Activated CD4-positive, alpha-beta T cell treated with anti-CD3 and anti-CD28 coated beads, Interleukin-2, amount 50 U/mL, for 1 hour (primary cell): ENCODE results near the gene NPTN.

Source experiments
- DNase-seq: peaks from one replicate; pipeline ENCODE4 v3.0.0-alpha.2; 2020

Gene NPTN

DNA sequence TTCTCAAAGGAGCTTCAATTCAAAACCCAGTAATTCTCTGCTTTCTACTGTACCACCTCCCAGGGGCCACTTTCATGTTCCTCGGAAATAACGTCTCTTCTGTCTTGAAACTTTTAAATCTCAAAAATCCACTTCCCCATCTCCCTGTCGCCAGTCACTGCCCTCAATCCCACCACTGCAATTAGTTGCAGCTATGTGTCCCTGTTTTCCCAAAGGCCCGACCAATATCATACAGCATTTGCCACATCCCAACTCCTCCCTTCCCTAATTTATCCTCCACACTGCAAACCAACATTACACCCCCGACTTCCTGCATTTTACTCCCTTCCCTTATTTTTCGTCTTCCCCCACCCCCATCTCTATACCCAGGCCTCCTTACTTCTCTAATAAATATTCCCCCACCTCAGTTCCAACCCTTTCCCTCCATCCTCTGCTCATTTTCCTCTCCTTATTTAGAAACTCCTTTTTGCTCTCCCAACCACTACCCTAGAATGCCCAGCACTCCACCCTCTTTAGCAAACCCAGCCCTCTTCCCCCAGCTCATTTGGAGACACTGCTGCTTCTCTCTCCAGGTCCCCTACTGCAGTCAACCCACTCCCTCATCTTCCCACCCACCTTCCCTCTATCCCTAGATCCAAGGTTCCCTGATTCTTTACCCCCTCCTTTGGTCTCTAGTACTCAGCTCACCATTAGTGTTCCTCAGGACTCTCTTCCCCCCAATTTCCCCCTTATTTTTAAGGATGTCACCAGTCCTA, 1.1 kb downstream of the NPTN start:
- no peak for DNase-seq

DNA sequence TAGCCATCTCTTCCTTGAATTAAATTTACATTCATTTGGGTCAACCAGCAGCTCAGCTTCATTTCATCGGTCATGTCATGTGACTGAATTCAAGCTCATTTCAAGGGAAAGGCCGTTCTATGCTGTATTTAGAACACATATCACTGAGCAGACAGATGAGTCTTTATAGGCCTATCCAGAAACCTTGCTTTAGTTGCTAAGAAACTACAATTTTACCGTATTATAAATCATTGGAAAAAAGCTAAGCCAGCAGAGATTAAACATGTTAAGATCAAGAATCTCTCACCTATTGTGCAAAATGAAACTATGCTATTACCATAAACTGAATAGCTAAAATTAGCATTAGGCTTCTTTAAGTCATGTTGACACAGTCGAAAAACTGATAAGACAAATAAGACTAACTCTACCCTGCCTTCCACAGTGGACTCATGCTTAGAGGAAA, 2.2 kb downstream of the NPTN start:
- no peak for DNase-seq

DNA sequence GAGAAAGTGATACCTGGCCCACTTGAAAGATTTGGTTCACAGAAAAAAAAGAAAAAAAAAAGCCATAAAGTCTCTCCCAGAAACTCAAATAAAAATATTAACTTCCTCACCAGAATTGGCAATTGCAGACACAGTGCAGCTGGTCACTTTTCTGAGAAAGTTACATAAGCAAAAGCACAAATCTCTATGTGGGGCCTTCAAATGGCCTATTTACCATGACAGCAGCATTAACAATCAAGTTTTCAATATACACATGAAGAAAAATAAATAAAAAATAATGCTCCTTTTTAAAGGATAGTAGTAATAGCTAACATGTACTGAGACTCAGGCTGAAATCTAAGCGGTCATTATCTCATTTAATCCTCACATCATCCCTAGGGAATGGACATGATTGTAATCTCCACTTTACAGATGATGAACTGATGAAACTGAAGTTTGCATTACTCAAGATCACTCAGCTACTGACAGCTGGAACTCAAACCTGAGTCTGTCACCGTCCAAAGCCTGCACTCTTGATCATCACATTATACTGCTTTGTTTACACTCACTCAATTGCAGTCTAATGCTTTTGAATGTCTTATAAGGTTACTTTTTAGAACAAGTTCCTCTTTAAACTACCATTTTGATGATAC, 3.3 kb downstream of the NPTN start:
- DNase-seq = no peak

DNA sequence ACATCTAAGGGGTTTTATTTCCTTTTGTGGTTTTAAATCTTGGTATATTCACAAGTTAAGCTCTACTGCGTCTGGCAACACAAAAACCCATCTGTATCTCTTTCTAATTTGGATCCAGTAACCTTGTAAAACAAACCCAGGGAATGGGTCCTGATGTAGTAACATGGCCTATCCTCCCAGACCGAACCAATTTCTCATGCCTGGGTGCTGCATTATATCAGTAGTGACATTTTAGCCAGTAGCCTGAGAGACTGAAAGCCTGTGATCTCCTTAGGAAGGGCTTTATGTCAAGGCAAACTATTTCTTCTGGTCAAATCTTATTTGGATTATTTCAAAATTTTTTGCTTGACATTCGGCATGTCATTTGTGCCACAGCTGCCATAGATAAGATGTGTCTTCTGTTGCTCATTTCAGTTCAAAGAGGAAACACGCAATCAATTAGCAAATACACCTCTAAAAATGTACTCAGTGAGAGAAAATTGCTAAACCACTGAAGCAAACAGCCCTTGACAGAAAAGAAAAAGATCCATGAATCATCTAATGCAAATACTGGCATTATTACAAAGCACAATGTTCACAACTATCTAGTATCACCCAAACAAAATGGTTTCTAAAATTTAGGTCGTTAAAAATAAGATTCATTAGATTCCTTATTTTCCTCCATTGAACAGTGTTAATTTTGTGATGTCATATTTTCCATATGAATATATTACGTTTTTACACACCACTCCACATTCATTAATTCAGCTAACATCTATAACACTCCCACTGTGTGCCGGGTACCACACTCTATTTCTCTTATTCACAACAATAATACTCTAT, 4.0 kb downstream of the NPTN start:
- no peak for DNase-seq

DNA sequence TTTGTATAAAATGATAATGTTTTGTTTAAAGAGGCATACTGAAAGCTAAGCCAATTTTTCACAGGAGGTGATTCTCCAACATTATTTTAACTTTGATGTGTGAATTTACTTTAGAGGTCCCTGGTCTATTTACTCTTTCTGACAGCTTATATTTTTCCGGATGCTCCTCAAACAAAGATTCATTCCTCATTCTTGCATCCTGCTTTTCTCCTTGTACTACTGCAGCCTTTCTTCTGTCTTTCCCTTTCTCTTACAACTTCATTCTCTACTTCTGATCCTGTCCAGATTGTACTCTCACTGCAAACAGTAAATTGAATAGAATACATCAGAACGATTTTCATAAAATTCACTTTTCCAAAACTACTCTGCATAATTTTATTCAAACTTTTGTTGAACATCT, 5.1 kb downstream of the NPTN start:
- DNase-seq = no peak

DNA sequence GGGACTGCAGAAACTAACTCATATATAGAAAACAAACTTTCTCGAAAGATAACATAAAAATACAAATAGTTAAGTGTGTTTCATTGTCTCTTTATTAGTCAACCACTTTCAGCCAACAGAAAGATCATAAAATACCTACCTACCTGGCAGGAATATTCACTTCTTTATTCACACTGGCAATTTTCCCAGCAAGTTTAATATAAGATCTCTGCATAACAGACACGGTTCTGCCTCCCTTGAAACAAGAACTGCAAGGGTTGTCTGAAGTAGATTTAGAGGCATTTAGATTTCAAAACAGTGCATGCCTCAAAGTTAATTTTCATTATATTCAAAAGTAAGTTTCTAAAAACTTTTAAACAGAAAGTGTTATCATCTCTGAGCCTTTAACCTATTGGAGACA, 7.1 kb downstream of the NPTN start:
- no peak for DNase-seq

DNA sequence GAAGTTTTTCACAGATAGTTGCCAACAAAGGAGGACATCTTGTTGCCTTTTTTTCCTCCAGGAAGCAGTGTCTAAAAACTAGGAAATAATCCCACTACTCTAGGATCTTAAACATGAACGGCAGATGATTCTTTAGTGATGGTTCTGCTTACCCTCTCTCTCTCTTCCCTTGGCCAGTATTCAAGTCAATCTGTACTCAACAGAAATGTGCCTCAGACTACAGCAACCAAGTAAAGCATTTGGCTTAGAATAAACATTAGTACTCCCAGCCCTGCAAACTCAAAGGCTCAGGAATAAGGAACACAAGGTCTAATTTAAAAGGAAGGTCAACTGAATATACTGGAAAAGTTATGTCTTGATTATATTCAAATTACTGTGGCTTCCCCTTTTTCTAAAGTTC, 8.7 kb downstream of the NPTN start:
- no peak for DNase-seq

DNA sequence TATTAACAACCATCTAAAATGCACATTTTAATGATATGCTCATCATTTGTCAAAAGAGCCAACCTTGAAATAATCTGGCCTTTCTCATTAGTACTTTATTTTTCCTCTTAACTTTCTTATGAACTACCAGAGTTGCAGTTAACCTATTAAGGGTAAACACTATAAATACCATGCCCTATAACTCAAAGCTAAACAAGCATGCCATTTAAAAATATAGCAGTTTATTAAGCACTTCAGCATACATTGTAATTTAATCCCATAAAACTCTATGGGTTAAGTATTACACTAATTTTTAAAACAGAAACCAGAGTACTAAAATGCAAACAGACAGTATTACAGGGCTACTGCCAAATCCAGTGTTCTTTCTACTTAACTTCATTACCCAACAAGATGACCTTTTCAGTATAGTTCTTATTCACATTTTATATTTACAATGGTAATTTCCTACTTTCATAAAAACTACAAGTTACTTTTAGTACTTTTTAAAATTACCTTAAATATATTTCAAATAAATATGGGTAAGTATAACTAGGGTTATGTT, 11.8 kb downstream of the NPTN start:
- no peak for DNase-seq

DNA sequence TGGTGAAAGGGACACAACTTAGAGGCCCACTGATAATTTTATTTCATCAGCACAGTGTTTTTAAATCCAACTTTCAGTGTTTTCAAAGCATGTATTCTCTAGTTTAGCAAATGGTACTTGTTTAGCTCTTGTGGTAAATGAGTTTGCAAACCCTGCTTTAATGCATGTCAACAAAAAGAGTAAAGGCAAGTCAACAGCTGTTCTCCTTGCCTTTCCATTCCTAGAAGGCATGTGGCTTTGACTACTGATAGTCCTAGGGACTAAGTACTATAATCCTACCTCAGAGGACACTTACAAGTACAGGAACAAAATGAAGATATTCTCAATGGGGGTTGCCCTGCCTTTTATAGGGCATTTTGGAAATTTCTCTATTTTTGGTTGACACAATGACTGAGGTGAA, 13.1 kb downstream of the NPTN start:
- DNase-seq = no peak

DNA sequence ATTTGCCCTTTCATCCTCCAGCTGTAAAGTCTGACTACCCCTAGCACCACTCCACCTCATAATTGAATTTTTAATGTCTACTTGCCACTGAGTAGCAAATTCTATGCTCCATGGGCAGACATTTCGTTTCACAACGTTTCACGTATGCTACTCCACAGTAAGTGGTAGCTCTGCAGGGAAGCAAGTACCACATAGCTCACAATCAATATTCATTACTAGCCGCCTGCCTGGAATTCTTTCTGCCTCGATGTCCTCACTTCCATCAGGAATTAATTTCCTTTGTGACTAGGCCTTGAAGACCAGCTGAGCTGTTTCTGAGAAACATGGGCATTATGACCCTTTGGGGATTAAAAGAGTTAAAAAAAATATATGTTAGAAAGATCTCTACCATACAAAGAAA, 15.3 kb downstream of the NPTN start:
- DNase-seq = no peak

DNA sequence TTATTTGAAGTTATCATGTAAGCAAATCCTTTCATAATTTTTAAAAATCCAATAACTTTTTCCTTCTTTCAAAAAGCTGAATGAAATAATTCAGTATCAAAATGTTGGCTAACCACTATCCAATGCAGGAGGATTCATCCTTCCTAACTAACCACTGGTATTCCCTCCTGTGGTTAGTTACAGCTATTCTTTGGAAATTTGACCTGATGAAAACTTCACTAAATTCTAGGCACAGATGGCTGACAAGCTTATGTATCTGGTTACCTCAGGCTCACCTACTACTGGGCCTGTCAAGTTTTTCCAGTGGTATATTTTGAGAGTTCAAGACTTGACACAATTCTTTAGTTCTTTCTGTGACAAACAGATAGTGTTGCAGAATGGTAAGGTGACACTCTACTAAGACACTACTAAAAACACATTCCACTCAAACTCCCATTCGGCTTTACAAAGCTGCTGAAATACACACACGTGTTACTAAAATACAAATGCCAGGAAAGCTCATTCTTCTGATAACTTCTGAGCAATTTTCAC, 15.8 kb downstream of the NPTN start:
- DNase-seq = no peak

DNA sequence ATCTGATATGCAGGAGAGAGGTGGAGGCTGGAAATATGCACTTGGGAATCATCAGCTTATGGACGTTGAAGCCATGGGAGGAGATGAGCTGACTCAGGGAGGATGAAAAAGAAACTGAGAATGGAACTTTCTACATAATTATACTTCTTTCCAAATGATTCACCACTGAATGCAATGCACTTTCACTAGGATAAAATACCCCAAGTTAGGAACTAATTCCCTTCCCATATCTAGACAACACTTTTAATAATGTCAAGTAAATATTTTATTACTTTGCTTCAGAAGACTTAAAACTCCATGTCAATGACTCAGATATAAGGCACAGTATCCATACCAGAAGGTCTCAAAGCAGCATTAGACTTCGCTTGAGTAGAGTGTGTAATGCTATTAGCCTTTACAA, 24.2 kb downstream of the NPTN start:
- DNase-seq = no peak

DNA sequence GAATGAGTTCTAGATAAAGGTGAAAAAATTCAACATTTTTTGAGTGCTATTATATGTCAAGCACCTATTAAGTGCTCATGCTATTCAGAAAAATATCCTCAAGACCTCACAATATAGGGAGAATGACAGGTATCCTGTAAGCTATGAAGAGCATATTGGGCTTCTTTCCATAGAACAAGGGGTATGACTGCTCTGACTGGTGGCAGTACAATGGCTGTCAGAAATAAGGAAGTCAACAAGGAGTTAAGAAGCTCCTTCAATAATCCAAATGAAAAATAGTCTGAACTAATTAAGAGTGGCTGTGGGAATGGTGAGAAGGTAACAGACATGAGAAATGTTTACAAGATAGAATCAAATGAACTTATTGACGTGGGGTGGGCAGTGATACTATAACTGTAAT, 24.7 kb downstream of the NPTN start:
- no peak for DNase-seq

DNA sequence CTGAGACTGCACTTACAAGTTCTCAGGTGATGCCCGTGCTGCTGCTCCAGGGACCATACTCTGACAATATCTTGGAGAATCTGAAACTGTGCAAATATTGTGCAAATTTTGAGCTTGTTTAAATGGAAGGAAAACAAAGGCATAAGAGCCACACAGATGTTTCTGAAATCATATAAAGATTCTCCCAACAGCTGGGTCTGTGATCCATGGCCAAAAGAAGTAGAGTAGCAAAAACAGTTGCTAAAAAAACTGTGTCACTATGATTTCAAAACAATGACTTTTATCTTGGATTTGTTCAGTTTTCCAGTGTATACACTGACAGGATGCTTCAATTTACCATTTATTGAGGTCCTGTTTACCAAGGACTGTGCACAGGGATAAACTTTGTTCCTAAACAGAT, 25.3 kb downstream of the NPTN start:
- no peak for DNase-seq

DNA sequence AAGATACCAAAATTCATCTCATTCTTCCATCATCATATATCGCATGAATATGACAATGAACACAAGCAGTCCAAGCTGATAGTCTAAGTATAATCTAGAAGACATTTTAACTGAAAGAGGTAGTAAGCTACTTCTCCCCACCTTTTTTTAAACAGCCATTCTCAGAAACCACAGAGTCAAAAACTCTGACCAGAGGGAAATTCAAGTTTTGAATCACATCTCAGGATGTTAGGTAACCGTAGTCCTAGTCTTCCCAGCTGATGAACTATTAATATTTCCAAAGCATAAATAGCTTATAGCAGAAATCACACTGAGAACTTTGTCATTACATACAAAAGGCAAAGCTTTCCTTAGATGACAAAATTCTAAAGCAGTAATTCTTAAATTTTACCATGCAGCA, 25.8 kb downstream of the NPTN start:
- no peak for DNase-seq

DNA sequence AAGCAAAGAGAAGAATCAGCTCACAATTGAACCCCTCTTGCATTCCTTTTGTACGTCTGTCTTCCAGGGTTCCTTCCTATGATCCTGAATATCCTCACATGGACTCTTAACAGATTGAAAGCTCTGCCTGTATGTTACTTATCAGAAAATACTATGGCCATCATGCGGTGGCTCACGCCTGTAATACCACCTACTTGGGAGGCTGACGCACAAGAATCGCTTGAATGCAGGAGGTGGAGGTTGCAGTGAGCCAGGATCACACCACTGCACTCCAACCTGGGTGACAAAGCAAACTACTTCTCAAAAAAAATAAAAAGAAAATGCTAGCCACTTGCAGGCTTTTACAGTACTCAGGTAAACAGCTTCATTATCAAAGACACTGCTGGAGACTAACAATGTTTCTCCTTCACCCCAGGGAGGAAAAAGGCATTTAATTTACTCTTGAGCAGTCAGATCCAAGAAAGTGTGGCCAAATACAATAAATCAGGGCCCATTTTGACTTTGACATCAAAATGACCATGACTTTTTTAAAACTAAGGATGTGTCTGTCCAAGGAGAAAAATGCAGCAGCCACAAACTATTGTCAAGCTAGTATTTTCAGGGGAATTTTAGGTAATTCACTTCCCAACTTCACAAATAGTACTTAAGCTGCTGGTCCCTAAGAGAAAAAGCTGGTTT, 27.3 kb downstream of the NPTN start:
- no peak for DNase-seq

DNA sequence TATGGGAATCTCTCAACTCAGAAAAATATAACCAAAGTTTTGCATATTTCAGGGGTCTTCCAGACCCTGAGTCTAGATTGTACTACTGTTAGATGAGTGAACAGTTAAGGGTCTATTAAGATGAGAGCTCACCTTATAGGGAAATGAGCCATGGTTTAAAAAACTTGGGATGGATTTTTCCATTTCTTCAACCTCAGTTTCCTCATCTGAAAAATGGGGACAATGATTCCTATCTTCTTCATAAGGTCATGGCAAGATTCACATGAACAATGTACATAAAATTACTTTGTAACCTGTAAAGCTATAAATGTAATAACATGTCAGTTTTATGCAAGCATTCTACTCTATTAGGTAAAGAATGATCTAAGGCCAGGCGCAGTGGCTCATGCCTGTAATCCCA, 28.7 kb downstream of the NPTN start:
- DNase-seq = no peak

DNA sequence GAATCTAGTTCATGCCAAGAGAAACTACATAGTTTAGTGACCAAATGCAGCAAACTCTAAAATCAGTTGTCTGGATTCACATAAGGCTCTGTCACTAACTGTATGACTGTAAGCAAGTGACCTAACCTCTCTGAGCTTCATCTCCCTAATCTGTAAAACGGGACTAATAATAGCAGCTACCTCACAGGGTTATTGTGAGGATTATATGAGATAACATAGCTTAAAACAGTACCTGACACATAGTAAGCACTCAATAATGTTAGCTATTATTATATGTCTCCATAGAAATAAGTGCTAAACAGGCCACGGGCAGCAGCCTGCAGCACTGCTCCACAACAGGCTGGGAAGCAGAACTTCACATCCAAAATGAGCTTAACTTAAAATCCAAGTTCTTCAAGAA, 30.2 kb downstream of the NPTN start:
- no peak for DNase-seq

DNA sequence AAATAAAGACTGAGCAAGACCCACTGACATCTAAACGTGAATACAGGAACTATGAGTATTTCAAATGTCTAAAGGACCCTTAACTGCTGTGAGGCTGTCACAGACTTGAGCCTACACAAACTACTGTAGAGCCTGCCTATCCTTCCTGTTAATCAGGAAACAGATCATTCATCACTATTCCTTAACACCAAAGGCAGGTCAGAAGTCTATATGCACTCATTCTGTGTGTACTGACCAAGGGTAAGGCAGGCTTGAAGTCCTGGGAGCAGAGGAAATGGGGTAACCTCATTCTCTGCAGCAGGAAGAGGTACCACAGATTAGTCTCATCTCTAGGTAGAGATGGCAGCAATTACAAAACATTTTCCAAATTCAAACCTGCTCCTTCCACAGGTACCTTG, 30.7 kb downstream of the NPTN start:
- DNase-seq = no peak

DNA sequence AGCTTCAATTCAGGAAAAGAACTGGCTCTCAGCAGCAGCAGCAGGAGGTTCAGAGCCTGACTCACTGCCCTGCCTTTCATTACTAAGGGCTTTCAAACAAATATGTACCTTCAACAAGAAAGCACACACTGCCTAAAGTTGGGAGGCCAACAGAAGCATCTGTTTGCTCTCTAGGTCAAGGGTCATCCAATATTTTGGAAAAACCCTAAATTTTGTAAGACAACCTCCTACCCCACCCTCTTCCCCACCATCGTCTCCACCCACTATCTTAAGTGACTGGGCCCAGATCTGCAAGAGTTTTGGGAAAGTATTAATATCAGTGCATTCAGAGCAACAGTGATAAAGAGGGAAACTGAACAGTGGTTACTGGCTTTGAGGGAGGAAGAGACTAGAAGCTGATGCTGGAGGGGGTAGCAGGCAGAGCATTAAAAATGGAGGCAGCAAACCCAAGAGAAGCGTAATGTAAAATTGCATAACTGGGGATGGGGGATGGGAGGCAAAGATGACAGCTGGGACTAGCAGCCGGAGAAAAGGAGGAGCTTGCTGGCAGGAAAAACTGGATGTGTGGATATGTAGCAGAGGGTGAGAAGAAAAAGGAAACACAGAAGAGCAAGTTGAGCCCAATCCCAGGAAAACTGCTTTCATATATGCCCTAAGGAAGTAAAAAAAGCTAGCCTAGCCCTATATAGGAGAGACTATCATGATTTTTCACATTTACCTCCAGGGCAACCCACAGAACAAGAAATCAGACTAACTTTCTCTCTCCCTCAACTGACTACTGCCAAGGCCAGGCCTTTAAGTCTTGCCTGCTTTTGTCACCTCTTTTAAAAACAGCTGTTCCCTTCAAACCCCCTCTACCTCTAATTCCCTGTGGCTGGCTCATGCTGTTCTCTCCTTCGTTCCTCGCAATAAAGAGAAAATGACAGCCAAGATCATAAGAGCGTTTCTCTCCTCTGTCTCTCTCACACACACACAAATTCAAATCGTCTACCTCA, 31.4 kb downstream of the NPTN start:
- no peak for DNase-seq
